CD14-positive monocyte (primary cell): ENCODE data around the gene THEM4. TPM values are rescaled to one million over a fixed set of nuclear protein-coding genes. Genes with fewer than 3 reads are reported as not detected.

Experiments
- DNase-seq, 3 donors: peaks; one replicate each; pipeline ENCODE4 v3.0.0-alpha.2; 2011 to 2022
- H2AFZ ChIP-seq: 2 replicates; pipeline ENCODE4 v1.6.0; 2012; ENCODE audit warnings: mild to moderate bottlenecking, low read depth, low read length, inconsistent platforms; ENCODE audit not compliant: insufficient read depth, poor library complexity, severe bottlenecking
- H3K27ac ChIP-seq, 2 donors: 1 replicate in 1 of 2; 2 replicates in 1 of 2; pipeline ENCODE4 v1.5.1; 2012 to 2013; ENCODE audit warnings: low read length in 2 of 2, control low read depth in 1 of 2, inconsistent platforms in 1 of 2, low read depth in 1 of 2, mild to moderate bottlenecking in 1 of 2
- H3K27me3 ChIP-seq, 2 donors: one replicate each; pipeline versions ENCODE4 v1.6.0 to v1.6.1; 2011 to 2013; ENCODE audit warnings: low read length in 2 of 2; ENCODE audit not compliant: control insufficient read depth in 2 of 2, insufficient read depth in 2 of 2
- H3K36me3 ChIP-seq, 2 donors: replicated peaks in 1 of 2; 1 replicate in 1 of 2; 2 replicates in 1 of 2; pipeline versions ENCODE4 v1.5.1 to v1.6.1; 2012 to 2013; ENCODE audit warnings: low read length in 2 of 2, control low read depth in 1 of 2, inconsistent platforms in 1 of 2, mild to moderate bottlenecking in 1 of 2; ENCODE audit not compliant: insufficient read depth in 2 of 2, control insufficient read depth in 1 of 2
- H3K4me1 ChIP-seq, 2 donors: 1 replicate in 1 of 2; 2 replicates in 1 of 2; pipeline versions ENCODE4 v1.5.1 to v1.6.1; 2012 to 2013; ENCODE audit warnings: low read length in 2 of 2, control low read depth in 1 of 2, inconsistent platforms in 1 of 2, mild to moderate bottlenecking in 1 of 2, moderate library complexity in 1 of 2; ENCODE audit not compliant: insufficient read depth in 2 of 2, control insufficient read depth in 1 of 2
- H3K4me2 ChIP-seq: replicated peaks from 2 replicates; pipeline ENCODE3; 2012; ENCODE audit warnings: low read length, moderate library complexity, mild to moderate bottlenecking; ENCODE audit not compliant: poor library complexity, severe bottlenecking; ENCODE audit errors: extremely low read depth
- H3K4me3 ChIP-seq, 3 experiments: fragments of 200-600 bp in 1 of 3; sonication (generic) in 1 of 3; replicated peaks in 1 of 3; 1 replicate in 2 of 3; 2 replicates in 1 of 3; pipeline ENCODE4 v1.5.1; 2011 to 2013; ENCODE audit warnings: low read length in 3 of 3, mild to moderate bottlenecking in 3 of 3, control low read depth in 2 of 3, low read depth in 2 of 3, inconsistent platforms in 1 of 3, moderate library complexity in 1 of 3
- H3K79me2 ChIP-seq: 2 replicates; pipeline ENCODE4 v1.6.0; 2012; ENCODE audit warnings: mild to moderate bottlenecking, control low read depth, inconsistent platforms, low read length, moderate library complexity; ENCODE audit not compliant: insufficient read depth
- H3K9ac ChIP-seq: 2 replicates; pipeline ENCODE4 v1.6.0; 2017; ENCODE audit warnings: low read length, mild to moderate bottlenecking; ENCODE audit not compliant: insufficient read depth, poor library complexity, severe bottlenecking
- H3K9me3 ChIP-seq, 2 donors: replicated peaks in 1 of 2; 1 replicate in 1 of 2; 2 replicates in 1 of 2; pipeline versions ENCODE4 v1.5.1 to v1.6.1; 2012 to 2013; ENCODE audit warnings: low read length in 2 of 2, control low read depth in 1 of 2; ENCODE audit not compliant: control insufficient read depth in 1 of 2, insufficient read depth in 1 of 2
- H4K20me1 ChIP-seq: 2 replicates; pipeline ENCODE4 v1.6.0; 2012; ENCODE audit warnings: mild to moderate bottlenecking, low read length, control low read depth, moderate library complexity; ENCODE audit not compliant: insufficient read depth
- H3K27ac Mint-ChIP-seq, 7 donors: one replicate each; pipeline ENCODE4 v1.8.0; 2020; ENCODE audit warnings: mild to moderate bottlenecking in 7 of 7, mixed read lengths in 7 of 7, moderate library complexity in 6 of 7, inconsistent platforms in 2 of 7
- H3K27me3 Mint-ChIP-seq, 3 donors: one replicate each; pipeline ENCODE4 v1.8.0; 2021 to 2022; ENCODE audit warnings: low read depth in 3 of 3, mild to moderate bottlenecking in 3 of 3, mixed read lengths in 3 of 3, moderate library complexity in 3 of 3, inconsistent platforms in 1 of 3
- H3K36me3 Mint-ChIP-seq, 2 donors: one replicate each; pipeline ENCODE4 v1.8.0; 2020; ENCODE audit warnings: mixed read lengths in 2 of 2, inconsistent platforms in 1 of 2, mild to moderate bottlenecking in 1 of 2
- H3K4me1 Mint-ChIP-seq: one replicate; pipeline ENCODE4 v1.8.0; 2020; ENCODE audit warnings: mild to moderate bottlenecking, mixed read lengths
- H3K4me3 Mint-ChIP-seq, 2 donors: one replicate each; pipeline ENCODE4 v1.8.0; 2020; ENCODE audit warnings: mild to moderate bottlenecking in 2 of 2, mixed read lengths in 2 of 2, moderate library complexity in 1 of 2
- H3K9me3 Mint-ChIP-seq, 7 donors: one replicate each; pipeline ENCODE4 v1.8.0; 2020 to 2022; ENCODE audit warnings: mixed read lengths in 7 of 7, mild to moderate bottlenecking in 6 of 7, moderate library complexity in 6 of 7, inconsistent platforms in 2 of 7
- WGBS: methylation state at CpG from one replicate; pipeline ENCODE4 v1.1.5; 2013; ENCODE audit warnings: missing lambda C conversion rate; ENCODE audit not compliant: insufficient coverage; 5-methylcytosine and 5-hydroxymethylcytosine counted together
- intact Hi-C, 2 donors: fragments of 100-400 bp; cut with micrococcal nuclease; formaldehyde crosslinking; loops; one replicate each; pipeline versions ENCODE4 v1.15.0 to v1.15.1; 2023
- polyA plus RNA-seq, 3 donors: library from polyadenylated mRNA; depleted of rRNA in 1 of 3; unstranded in 2 of 3; stranded (reverse) in 1 of 3; fragments of 300-500 nt in 2 of 3; fragments of >200 nt in 1 of 3; fragmentation: Illumina TruSeq in 2 of 3; gene quantifications; 1 replicate in 2 of 3; 2 replicates in 1 of 3; pipeline ENCODE4 v1.2.3, GENCODE V29; 2012 to 2021
- TF ChIP-seq, protein P1 (sequence below): fragments of 200-600 bp; IDR thresholded peaks from one replicate; pipeline ENCODE4 v1.8.0; 2022; ENCODE audit warnings: antibody characterized with exemption, mild to moderate bottlenecking

Gene THEM4
- polyA plus RNA-seq, 3 donors = 3.7 to 6.0 (median 4.6) TPM

DNA sequence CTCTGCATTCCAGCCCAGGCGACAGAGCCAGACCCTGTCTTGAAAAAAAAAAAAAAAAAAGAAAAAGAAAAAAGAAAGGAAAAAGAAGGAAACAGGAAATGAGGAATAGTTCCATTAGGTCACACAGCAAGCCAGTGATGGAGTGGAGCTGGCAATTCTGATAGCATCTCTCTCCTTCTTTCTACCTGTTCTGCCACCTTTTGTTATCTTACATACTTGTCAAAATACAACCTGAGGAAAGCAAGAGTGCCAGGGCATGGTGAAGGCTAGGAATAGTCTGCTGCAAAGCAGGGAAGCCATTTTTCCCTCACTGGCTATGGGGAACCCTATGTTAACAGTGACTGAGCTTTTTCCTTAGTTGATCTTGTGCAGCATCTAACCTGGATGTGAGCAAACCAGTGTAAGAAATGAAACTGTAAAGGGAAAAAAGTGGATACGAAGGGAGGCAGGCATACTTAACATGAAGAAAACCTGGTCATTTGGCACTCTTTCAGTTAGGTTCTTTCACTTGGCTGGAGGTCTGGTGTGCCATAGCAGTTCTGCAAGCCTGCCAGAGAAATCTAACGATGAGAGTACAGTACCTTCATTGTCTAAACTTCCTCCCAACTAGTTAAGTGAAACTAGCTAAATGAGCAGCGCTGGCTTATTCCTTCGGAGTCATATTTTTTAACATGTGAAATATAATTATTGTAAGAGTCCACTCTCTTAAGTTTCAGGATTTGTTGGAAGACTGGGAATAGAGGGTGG, 37.9 kb downstream of the THEM4 start:
- Histone ChIP-seq H3K9ac (no peak overlapping the region), H3K4me3 (no peak overlapping the region), H3K4me2 (no peak overlapping the region), H3K36me3 (peaks cover 0 to 6% of the 10 kb centered on the region in 2 donors), H3K4me1 (peaks cover 19 to 23% of the 10 kb centered on the region in 2 donors), H4K20me1 (no peaks in the 10 kb centered on the region), H3K79me2 (no peaks in the 10 kb centered on the region), H3K27ac (no peak overlapping the region), H2AFZ (no peak overlapping the region), H3K9me3 (no peaks in the 10 kb centered on the region), H3K27me3 (no peaks in the 10 kb centered on the region)
- H3K9me3 Mint-ChIP-seq = peaks cover 0 to 4% (median 0%) of the 10 kb centered on the region in 7 donors
- DNase-seq = no peak
- peaks cover 25% of the 10 kb centered on the region for H3K4me1 Mint-ChIP-seq
- 71% methylated on average over 1 of the region's 5 CpGs for WGBS
- intact Hi-C loops = no loop called here
- H3K27me3 Mint-ChIP-seq = peaks cover 1 to 6% (median 1%) of the 10 kb centered on the region in 3 donors
- H3K27ac Mint-ChIP-seq = no peak overlapping the region
- TF ChIP-seq, protein P1, sequence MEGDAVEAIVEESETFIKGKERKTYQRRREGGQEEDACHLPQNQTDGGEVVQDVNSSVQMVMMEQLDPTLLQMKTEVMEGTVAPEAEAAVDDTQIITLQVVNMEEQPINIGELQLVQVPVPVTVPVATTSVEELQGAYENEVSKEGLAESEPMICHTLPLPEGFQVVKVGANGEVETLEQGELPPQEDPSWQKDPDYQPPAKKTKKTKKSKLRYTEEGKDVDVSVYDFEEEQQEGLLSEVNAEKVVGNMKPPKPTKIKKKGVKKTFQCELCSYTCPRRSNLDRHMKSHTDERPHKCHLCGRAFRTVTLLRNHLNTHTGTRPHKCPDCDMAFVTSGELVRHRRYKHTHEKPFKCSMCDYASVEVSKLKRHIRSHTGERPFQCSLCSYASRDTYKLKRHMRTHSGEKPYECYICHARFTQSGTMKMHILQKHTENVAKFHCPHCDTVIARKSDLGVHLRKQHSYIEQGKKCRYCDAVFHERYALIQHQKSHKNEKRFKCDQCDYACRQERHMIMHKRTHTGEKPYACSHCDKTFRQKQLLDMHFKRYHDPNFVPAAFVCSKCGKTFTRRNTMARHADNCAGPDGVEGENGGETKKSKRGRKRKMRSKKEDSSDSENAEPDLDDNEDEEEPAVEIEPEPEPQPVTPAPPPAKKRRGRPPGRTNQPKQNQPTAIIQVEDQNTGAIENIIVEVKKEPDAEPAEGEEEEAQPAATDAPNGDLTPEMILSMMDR = no peak
- no peak overlapping the region for H3K4me3 Mint-ChIP-seq
- H3K36me3 Mint-ChIP-seq = peaks cover 6 to 13% of the 10 kb centered on the region in 2 donors

DNA sequence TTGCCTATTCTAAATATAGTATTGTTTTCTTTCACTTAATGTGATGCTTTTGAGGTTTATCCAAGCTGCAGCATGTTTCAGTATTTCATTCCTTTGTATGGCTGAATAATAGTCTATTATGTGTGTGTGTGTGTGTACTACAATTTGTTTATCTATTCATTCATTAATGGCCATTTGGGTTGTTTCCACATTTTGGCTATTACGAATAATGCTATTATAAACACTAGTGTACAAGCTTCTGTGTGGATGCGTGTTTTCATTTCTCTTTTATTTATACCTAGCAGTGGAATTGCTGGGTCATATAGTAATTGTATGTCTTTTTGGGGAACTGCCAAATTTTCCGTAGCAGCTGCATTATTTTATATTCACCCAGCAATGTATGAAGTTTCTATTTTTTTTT, 40.8 kb downstream of the THEM4 start:
- H3K36me3 Mint-ChIP-seq = peaks cover 0 to 5% of the 10 kb centered on the region in 2 donors
- H3K9me3 ChIP-seq = no peaks in the 10 kb centered on the region
- no CpG with 5 or more reads among the region's 3 CpGs for WGBS
- H3K4me2 ChIP-seq = no peak overlapping the region
- no peak overlapping the region for H3K9ac ChIP-seq
- H3K36me3 ChIP-seq = no peaks in the 10 kb centered on the region
- no peak overlapping the region for H3K4me3 Mint-ChIP-seq
- no peaks in the 10 kb centered on the region for H3K79me2 ChIP-seq
- peaks cover 20 to 25% of the 10 kb centered on the region in 2 donors for H3K4me1 ChIP-seq
- H4K20me1 ChIP-seq = no peaks in the 10 kb centered on the region
- no peak overlapping the region for H3K27ac ChIP-seq
- intact Hi-C loops = no loop called here
- TF ChIP-seq, protein P1 = no peak
- H3K27me3 ChIP-seq = no peaks in the 10 kb centered on the region
- DNase-seq = no peak
- H3K4me3 ChIP-seq = no peak overlapping the region
- H3K9me3 Mint-ChIP-seq = peaks cover 0 to 4% (median 0%) of the 10 kb centered on the region in 7 donors
- no peak overlapping the region for H2AFZ ChIP-seq
- H3K27ac Mint-ChIP-seq = peak overlapping the region in 6 of 7 donors; percentile 85 to 95 (median 90)
- H3K4me1 Mint-ChIP-seq = peaks cover 25% of the 10 kb centered on the region
- peaks cover 4 to 7% (median 6%) of the 10 kb centered on the region in 3 donors for H3K27me3 Mint-ChIP-seq
